Measurements from ENCODE around the gene NDUFS8.

The NDUFS8 gene

DNA sequence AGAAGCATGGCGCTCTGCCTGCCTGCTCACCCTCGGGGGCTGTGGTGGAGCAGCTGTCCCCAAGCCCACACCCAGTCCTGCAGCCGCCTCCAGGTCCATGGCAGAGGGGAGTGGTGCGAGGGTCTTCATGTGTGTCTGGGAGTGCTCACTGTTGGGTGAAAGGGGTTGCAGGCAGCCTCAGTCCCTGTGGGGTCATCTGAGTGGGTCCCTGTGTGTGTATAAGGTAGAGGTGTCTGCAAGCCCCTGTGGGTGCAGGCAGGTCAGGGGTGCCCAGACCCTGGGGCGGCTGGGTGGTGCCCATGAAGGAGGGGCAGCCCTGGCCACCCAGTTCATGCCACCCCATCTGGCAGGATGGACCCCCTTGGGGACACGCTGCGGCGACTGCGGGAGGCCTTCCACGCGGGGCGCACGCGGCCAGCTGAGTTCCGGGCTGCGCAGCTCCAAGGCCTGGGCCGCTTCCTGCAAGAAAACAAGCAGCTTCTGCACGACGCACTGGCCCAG lies 15.5 kb upstream of the NDUFS8 start:
- DNase-seq, result no peak

DNA sequence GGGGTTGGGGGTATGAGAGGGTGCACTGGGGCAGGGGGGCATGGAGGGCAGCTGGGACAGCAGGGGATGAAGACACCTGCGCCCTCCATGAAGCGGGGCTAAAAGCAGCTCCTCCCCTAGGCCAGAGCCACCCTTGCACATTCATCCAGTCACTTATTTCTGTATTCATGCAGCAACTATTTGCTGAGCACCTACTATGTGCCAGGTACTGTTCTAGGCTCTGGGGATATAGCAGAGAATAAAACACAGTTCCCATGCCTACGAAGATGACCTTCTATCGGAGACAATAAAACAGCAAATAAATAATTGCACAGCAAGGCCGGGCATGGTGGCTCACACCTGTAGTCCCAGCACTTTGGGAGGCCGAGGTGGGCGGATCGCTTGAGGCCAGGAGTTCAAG lies 15.0 kb upstream of the NDUFS8 start:
- DNase-seq, result no peak

DNA sequence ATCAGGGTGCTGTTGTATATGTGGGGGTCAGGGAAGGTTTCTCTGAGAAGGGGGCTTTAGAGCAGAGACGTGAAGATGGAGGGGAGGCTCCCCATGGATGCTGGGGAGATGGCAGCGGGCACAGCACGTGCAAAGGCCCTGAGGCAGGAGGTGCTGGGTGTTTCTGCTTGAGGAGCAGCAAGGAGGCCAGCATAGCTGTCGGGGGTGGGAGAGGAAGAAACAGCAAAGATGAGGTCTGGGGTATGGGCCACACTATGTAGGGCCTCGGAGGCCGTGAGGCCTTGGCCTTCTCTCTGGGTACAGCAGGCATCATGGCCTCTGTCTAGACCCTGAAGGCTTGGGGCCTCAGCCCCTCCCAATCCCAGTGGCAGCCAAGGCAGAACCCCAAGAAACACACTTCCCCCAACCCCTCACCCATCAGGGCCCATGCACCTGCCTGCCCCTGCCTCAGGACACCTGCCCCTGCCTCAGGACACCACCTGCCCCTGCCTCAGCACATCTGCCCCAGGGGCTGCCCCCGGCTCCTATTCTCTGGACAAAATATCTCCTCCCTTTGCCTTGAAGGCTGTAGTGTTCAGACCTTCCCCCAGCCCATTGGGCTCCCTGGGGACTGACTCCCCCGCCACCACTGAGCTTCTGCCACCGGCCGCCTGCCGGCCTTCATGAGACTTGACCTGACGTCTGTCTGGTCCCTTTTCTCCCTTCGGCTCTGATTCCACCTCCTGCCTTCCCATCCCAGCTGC lies 14.1 kb upstream of the NDUFS8 start:
- DNase-seq, result no peak

DNA sequence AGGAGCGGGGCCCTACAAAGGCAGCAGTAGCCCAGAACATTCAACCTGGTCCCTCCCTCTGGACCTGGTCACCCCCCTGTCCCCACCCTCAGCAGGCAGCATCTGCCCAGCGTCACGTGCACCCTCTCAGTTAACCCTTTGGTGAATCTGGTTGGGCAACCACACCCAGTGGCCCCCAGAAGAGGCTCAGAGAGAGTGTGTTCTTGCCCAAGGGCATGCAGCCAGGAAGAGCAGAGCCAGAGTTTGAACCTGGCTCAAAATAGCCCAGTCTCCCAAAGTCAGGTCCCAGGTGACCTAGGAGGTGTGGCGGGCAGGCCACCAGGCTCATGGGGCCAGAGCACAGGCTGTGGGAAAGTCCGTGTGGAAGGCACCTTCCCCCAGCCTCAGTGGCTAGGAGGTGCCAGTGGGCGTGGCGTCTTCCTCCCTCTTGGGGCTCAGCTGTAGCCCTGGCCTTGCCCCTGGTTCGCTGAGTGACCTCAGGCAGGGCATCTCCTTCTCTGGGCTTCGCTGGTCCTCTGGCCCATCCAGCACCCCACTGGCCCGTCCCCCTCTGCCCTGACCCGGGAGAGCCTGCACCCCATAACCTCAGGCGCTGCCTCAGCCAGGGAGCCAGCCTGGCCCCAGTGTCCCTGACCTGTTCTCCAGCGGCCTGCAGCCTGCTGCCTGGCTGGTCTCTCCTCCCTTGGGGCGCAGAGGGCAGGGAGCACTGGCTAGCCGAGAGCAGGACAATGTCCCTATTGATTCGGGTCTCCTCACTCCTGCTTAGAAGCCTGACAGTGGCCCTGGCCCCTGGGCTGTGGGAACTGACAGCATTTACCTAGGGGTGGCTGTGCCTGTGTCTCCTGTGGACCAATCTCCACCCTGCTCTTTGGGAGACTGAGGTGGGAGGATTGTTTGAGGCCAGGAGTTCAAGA lies 13.3 kb upstream of the NDUFS8 start:
- DNase-seq, result peak in 15 of 56 donors; percentile 10 to 56 (median 42)

DNA sequence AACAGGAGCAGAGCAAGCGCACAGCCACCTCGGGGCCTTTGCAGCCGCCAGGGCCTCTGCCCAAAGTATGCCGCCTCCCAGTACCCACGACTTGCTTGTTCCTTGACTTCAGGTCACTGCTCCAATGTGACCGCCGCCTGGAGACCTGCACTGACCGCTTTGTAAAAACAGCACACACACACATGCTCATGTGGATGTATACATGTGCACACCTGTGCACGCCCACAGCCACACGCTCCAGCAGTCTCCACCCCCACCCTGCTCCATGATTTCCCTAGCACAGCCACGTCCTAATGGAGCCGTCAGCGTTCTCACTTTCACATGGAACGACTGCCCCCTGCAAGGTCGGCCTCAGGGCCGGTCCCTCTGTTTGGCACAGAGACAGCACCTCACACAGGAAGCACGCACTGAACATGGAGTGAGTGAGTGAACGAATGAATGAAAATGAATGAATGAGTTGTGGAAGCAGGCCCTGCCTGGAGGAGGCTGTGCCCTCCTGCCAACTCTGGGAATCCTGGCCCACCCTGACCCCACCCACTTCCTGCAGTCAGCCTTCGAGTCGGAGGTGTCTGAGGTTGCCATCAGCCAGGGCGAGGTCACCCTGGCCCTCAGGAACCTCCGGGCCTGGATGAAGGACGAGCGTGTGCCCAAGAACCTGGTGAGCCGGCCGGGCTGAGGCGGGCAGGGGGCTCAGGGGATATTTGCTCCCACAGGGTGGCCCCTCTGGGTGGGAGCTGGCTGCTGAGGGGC lies 12.3 kb upstream of the NDUFS8 start:
- DNase-seq, result no peak

DNA sequence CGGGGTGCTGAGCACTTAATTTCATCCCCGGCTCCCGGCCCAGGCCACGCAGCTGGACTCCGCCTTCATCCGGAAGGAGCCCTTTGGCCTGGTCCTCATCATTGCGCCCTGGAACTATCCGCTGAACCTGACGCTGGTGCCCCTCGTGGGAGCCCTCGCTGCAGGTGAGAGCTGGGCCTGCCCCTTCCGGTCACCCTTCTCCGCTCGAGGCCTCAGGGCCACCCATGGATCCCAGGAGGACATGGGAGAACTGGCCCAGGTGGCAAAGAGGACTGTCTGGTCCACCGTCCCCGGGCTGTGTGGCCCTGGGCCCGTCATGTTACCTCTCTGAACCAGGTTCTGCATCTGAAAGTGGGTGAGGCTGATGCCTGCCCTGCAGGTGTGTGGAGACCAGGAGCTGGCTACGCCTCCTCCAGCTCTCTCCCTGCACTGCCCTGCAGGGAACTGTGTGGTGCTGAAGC lies 11.7 kb upstream of the NDUFS8 start:
- DNase-seq, result no peak

DNA sequence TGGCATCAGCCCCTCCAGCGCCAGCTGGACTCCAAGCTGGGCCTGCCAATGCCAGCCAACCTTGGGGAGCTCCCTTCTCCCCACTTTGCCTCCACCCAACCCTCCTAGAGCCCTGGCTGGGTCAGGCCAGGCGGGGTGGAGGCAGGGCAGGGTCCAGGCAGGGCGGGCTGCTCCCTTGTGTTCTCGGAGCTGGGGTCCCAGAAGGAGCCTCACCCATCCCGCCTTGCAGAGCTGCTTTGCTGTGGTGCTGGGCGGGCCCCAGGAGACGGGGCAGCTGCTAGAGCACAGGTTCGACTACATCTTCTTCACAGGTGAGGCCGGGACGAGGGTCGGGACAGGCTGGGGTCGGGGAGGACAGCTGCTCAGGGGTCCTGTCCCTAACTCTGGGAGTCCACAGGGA lies 11.0 kb upstream of the NDUFS8 start:
- DNase-seq, result no peak

DNA sequence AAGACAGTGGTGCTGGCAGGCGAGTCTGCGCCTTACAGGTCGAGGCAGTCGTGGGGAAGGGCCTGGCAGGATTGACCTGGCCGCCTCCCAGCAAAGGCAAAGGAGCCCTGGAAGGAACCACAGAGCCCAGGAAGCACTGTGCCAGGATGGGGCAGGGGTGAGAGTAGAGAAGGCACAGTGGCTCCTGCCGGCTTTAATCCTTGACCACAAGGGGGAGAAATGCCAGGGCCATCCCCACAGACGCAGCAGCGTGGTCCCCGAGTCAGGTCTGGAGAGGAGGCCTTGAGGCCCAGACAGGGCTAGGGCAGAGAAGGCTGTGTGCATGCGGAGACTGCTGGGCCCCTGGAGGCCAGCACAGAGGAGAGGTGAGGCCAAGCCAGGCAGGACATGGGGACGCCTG lies 9.9 kb upstream of the NDUFS8 start:
- peak in 7 of 56 donors; percentile 14 to 46 (median 33) for DNase-seq

DNA sequence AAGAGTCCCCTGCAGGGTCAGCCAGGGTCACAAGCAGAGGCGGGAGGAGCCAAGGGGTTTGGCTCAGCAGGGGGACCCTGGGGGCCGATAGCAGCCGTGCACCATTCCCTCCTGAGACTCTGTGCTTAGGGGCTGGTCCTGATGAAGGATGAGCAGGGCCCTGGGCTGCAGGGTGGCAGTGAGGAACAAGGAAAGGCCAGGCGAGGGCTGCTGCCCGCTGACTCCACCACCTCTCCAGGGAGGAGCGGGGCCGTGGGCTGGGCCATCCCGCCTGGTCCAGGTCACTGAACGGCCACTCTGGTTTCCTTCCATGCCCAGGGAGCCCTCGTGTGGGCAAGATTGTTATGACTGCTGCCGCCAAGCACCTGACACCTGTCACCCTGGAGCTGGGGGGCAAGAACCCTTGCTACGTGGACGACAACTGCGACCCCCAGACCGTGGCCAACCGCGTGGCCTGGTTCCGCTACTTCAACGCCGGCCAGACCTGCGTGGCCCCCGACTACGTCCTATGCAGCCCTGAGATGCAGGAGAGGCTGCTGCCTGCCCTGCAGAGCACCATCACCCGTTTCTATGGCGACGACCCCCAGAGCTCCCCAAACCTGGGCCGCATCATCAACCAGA lies 9.2 kb upstream of the NDUFS8 start:
- DNase-seq, result peak in 2 of 56 donors; percentile 11 to 26

DNA sequence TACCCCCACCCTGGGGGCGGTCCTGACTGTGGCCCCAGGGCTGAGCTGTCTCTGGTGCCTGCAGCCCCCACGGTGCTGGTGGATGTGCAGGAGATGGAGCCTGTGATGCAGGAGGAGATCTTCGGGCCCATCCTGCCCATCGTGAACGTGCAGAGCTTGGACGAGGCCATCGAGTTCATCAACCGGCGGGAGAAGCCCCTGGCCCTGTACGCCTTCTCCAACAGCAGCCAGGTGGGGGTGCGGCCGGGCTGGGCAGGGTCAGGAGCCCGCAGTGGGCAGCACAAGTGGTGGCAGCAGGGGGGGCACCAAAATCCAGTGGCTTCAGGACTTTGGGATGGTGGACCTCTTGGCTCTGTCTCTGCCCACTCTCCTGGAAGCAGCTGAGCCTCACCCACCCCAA lies 8.0 kb upstream of the NDUFS8 start:
- DNase-seq, result no peak

DNA sequence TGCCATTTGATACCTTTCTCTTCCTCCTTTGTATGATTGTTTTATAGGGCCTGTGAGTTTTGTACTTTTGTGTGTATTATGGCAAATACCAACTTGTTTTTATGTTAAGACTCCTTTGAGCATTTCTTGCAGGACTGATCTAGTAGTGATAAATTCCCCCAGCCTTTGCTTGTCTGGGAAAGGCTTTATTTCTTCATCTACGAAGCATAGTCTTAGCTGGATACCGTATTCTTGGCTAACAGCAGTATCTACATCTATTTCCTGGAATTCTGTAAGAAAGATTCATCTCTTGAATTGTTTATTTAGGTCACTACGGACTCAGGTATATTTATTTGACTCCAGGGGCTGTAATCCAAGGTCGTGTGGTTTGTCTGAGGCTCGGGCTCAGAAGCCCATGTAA lies 6.0 kb upstream of the NDUFS8 start:
- DNase-seq, result no peak

DNA sequence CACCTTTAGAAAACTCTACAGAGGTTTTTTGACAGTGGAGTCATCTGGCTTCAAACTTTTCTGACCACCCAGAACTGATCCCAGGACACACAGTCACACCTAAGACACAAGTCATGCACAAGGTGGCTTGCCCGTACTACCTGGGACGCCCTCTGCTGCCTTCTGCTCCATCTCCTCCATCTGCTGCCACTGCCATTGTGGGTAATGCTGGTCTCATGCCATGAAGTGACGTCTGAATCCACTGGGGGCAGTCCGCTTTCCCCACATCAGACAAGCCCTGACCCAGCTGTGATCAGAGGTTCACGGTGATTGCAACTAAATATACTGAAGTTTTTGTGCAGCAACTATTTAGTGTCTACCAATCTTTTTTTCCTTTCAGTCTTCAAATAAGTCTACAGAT lies 5.4 kb upstream of the NDUFS8 start:
- no peak for DNase-seq

DNA sequence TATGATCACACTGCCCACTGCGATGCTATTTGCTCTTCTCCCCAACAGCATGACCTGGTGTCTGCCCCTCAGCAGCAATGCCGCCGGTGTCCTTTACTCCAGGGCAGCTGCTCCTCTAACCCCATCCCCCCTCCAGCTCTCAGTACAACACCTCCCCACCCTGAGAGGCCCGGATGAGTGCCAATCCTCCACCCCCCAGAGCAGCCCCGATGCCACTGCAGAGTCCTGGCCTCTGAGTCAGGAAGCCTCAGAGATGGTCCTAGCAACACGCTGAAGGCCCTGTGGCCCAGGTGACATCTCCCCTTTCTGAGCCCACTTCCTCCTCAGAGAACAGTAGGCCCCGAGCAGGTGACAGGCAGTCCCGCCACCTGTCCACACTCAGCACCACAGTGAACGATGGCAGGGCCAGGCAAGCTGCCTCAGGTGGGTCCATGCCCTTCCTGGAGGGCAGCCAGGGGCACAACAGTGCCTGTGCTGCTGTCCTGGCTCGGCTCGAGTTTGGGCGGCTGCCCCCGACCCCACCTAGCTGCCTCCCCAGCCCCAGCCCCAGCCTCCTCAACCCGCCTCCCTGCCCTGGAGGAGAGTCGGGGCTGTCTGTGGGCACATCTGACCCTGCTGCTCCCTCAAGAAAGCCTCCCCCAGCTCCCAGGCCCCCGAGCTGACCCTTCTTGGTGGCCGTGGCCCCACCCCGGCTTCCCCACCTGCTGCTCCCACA lies 3.9 kb upstream of the NDUFS8 start:
- no peak for DNase-seq

DNA sequence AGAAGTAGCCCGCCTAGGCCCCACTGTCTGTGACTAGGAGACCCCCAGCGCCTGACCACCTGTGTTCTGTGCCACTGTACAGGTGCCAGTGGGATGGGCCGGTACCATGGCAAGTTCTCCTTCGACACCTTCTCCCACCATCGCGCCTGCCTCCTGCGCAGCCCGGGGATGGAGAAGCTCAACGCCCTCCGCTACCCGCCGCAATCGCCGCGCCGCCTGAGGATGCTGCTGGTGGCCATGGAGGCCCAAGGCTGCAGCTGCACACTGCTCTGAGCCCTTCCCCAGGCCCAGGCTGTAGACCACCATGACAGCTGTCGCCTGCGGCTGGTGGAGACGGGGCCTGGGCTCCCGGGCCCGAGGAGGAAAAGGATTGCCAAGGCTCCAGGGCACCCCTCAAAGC lies 2.8 kb upstream of the NDUFS8 start:
- DNase-seq, result no peak

DNA sequence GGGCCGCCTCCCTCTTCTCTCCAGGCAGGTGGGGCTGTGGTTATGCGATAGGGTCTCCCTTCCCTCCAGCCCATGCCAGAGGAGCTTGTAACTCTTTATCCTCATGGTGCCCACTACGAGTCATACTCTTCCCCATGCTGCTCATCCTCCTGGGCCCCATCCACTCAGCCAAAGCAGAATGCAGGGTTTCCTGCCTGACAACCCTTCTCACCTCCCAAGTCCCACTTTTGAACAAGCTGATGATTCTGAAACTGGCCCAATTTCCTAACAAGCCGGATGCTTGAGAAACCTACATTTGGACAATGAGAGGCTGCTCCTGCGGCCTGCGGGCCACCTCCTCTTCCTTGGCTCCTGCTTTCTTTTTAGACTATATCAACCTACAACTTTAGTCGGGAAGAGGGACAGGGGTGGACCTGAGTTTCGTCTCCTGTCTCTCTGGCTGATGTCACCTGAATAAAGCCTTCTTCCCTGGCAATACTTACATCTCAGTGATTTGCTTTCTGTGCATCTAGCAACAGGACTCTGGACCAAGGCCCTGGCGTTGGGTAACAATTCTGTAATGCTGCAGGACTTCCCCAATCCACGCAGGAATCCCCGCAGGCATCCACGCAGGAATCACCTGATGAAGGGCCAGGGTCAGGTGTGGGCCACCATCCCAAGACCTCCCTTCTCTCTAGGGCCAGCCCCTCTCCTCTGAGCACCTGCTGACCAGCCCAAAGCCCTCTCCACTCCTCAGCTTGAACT lies 1.5 kb upstream of the NDUFS8 start:
- no peak for DNase-seq

DNA sequence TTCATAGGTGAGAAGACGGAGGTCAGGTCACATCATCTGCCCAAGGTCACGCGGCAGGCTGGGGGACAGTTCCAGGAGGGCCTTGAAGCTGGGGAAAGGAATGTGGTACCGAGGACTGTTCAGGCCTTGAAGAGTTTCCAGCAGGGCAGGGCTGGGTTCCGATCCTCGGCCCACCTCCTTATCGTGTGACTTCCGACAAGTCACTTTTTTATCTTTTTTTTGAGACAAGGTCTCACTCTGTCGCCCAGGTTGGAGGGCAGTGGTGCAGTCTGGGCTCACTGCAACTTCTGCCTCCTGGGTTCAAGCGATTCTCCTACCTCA lies 623 bp downstream of the NDUFS8 start:
- DNase-seq, result peak in 1 of 56 donors; percentile 56

DNA sequence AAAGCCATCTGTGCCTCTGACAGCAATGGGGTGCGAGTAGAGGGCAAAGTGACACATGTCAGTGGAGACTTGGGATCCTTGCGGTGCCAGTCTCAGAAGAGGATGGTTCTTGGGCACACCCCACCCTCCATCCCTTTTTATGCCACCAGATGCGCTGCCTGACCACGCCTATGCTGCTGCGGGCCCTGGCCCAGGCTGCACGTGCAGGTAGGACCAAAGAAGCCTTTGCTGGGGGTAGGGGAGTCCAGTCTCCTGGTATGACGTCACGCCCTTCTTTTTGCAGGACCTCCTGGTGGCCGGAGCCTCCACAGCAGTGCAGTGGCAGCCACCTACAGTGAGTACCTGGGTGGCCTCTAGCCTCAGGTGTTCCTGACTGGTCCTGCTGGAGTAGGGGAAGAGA lies 1.5 kb downstream of the NDUFS8 start:
- DNase-seq, result no peak

DNA sequence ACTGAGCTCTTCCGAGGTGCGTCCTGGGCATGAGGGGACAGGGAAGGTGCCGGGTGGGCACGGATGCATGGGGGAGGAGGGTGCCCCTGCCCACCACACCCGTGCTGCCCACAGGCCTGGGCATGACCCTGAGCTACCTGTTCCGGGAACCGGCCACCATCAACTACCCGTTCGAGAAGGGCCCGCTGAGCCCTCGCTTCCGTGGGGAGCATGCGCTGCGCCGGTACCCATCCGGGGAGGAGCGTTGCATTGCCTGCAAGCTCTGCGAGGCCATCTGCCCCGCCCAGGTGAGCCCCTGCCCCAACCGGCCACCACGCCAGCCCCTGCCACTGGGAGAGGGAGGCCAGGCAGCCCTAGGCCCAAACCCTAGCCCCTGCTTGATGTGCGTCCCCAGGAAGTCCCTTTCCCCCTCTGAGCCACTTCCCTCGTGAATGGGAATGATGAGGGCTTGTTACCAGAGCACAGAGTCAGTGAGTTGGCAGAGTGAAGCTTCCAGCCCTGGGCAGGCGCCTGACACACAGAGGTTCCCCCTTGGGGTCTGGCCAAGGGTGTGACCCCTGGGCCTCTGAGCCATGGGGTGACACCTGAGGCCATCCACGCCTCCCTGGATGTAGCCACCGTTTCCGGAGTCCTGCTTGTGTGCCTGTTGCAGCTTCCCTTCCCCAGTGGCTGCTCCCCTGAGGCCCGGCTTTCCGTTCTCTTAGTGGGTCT lies 2.7 kb downstream of the NDUFS8 start:
- DNase-seq, result no peak

DNA sequence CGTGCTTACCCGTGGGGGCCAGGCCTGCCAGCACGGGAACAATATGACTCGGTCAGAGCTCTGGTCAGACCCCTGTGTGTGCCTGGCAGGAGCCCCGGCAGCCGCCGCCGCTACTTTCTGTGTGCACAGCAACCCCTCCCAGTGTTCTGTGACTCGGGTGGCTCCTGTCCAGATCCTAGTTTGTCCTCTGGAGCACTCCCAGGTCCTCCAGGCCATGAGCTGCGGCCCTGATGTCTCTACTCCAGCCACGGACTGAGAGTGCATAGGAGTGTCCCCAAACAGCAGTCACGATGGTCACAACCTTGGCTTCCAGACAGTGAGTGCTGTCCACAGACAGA lies 3.2 kb downstream of the NDUFS8 start:
- DNase-seq, result peak in 5 of 56 donors; percentile 11 to 28 (median 23)

Measured in amygdala (tissue), 56 donors.